ENCODE data around the gene MRPL3. TPM values are rescaled to one million over a fixed set of nuclear protein-coding genes. Genes with fewer than 3 reads are reported as not detected.

Gene MRPL3
- total and polyA plus RNA-seq, 2 donors (not counting 3 experiments of a cell fraction or from before 2014, with no cell fraction given): 49.6 to 68.2 TPM

GRCh38 chr3:131540821-131541220 lies 38.0 kb upstream of the MRPL3 start:
- H3K9me3 ChIP-seq (replicated peaks; ENCODE audit: control insufficient read depth, insufficient read depth, low read length): no peaks in the 10 kb centered on the region
- H3K4me1 ChIP-seq (ENCODE audit: control insufficient read depth, extremely low read depth, insufficient read depth, low read length): peaks cover 5% of the 10 kb centered on the region
- FAIRE-seq: no peak
- ChIA-PET CTCF (interaction anchor here (1.6 to 1.8 kb wide), 2 partner anchors 9 to 14 kb away, joined by 5 to 7 read pairs; no protein-coding TSS in a partner anchor), POLR2A (no interaction called here)
- intact Hi-C loops (cut with micrococcal nuclease) (no loop called here), dilution Hi-C loops (cut with MboI; ENCODE audit: extremely low pct_ligation_motif_present, low sequenced_read_pairs) (no loop called here)
- DNase-seq (ENCODE audit: low read depth, low spot score): no peak
- no peaks in the 10 kb centered on the region for H3K36me3 ChIP-seq (ENCODE audit: control insufficient read depth in 2 of 2, extremely low read depth in 1 of 2, insufficient read depth in 2 of 2, low read length in 2 of 2)
- peaks cover 0 to 2% of the 10 kb centered on the region in 2 experiments for H3K27me3 ChIP-seq (ENCODE audit: control insufficient read depth in 2 of 2, insufficient read depth in 2 of 2, low read length in 2 of 2)
- BruUV-seq (replicated peaks): no TSS peak
- H3K4me3 ChIP-seq (replicated peaks in 1 of 3; ENCODE audit: insufficient read depth in 1 of 3, low read depth in 1 of 3, low read length in 3 of 3): no peak overlapping the region
- H3K4me2 ChIP-seq (ENCODE audit: insufficient read depth, low read length): no peak overlapping the region
- no peaks in the 10 kb centered on the region for H3K79me2 ChIP-seq (ENCODE audit: control insufficient read depth, insufficient read depth, low read length)
- TF ChIP-seq MYC (IDR thresholded peaks at IDR 0.05; ENCODE audit: low read depth, low read length) (no peak), POLR2A (IDR thresholded peaks at IDR 0.05; ENCODE audit: low read depth, low read length) (no peak), JUN (IDR thresholded peaks at IDR 0.05; ENCODE audit: borderline replicate concordance, insufficient read depth, insufficient read length, low read depth) (no peak), EZH2 (IDR thresholded peaks at IDR 0.05; ENCODE audit: borderline replicate concordance, low read depth, low read length, severe bottlenecking) (no peak), MAX (IDR thresholded peaks at IDR 0.05; ENCODE audit: insufficient read depth, insufficient read length) (no peak), FOS (IDR thresholded peaks at IDR 0.05; ENCODE audit: borderline replicate concordance, insufficient read depth, low read length) (no peak), GATA2 (IDR thresholded peaks at IDR 0.05; ENCODE audit: insufficient read depth, insufficient read length, low read depth, low read length) (no peak), CTCF (IDR thresholded peaks at IDR 0.05; ENCODE audit: extremely low read depth in 1 of 2, insufficient read depth in 1 of 2, low read depth in 1 of 2, low read length in 2 of 2) (no peak), POLR2AphosphoS5 (IDR thresholded peaks at IDR 0.05; ENCODE audit: insufficient read depth, low read depth, low read length) (no peak)
- no peak overlapping the region for H3K27ac ChIP-seq (ENCODE audit: insufficient read depth, low read depth, low read length)
- no peak overlapping the region for H2AFZ ChIP-seq (ENCODE audit: low read depth, low read length)
- H3K9ac ChIP-seq (replicated peaks; ENCODE audit: extremely low read depth, insufficient read depth, low read length): no peak overlapping the region
- no peaks in the 10 kb centered on the region for H3K9me1 ChIP-seq (replicated peaks; ENCODE audit: control insufficient read depth, extremely low read depth, insufficient read depth, low read length)
- H4K20me1 ChIP-seq (replicated peaks; ENCODE audit: control insufficient read depth, extremely low read depth, insufficient read depth, low read length): no peaks in the 10 kb centered on the region
